HG02798 (cell line): Measurements from ENCODE around the gene DEXI.
A peak's percentile ranks its signal among the peaks of the same experiment; 100 is the strongest.
"Not testable (repeated sequence)": the region's sequence is repeated elsewhere in the genome, so short reads cannot be mapped to it uniquely, and the experiment has no call there.

Experiments
- ATAC-seq: cut with Tn5 transposase; IDR thresholded peaks from one replicate; pipeline ENCODE4 v1.9.1; 2021; ENCODE audit warnings: mild to moderate bottlenecking; ENCODE audit not compliant: unreplicated experiment, poor library complexity

DEXI gene

GRCh38 chr16:10970065-10970464 lies 27.8 kb upstream of the DEXI start:
- no peak for ATAC-seq

- ATAC-seq: no peak
Measured at GRCh38 chr16:10969615-10970014, 27.3 kb upstream of the DEXI start.

- no peak for ATAC-seq
Measured at GRCh38 chr16:10968498-10968897, 26.2 kb upstream of the DEXI start.

GRCh38 chr16:10967986-10968385 lies 25.7 kb upstream of the DEXI start:
- no peak for ATAC-seq

- not testable (repeated sequence) for ATAC-seq
Measured at GRCh38 chr16:10966559-10966958, 24.3 kb upstream of the DEXI start.

GRCh38 chr16:10966129-10966528 lies 23.9 kb upstream of the DEXI start:
- ATAC-seq: no peak

GRCh38 chr16:10965440-10966061 lies 23.3 kb upstream of the DEXI start:
- ATAC-seq: peak; percentile 66

GRCh38 chr16:10964891-10965326 lies 22.6 kb upstream of the DEXI start:
- peak; percentile 45 for ATAC-seq

- ATAC-seq: peak; percentile 54
Measured at GRCh38 chr16:10964039-10964890, 22.0 kb upstream of the DEXI start.

GRCh38 chr16:10961231-10961630 lies 19.0 kb upstream of the DEXI start:
- no peak for ATAC-seq

GRCh38 chr16:10959161-10959560 lies 16.9 kb upstream of the DEXI start:
- ATAC-seq: no peak

- no peak for ATAC-seq
Measured at GRCh38 chr16:10957771-10958482, 15.7 kb upstream of the DEXI start.

GRCh38 chr16:10954903-10955302 lies 12.6 kb upstream of the DEXI start:
- no peak for ATAC-seq

- no peak for ATAC-seq
Measured at GRCh38 chr16:10951026-10951425, 8.8 kb upstream of the DEXI start.

GRCh38 chr16:10950393-10950792 lies 8.1 kb upstream of the DEXI start:
- no peak for ATAC-seq

- peak; percentile 62 for ATAC-seq
Measured at GRCh38 chr16:10949424-10949970, 7.2 kb upstream of the DEXI start.

- no peak for ATAC-seq
Measured at GRCh38 chr16:10947211-10947787, 5.0 kb upstream of the DEXI start.

- no peak for ATAC-seq
Measured at GRCh38 chr16:10946308-10946707, 4.0 kb upstream of the DEXI start.

GRCh38 chr16:10945065-10945787 lies 3.0 kb upstream of the DEXI start:
- no peak for ATAC-seq
